Spleen (tissue), 11 donors: Measurements from ENCODE around the gene ACTMAP. TPM values are rescaled to one million over a fixed set of nuclear protein-coding genes. Genes with fewer than 3 reads are reported as not detected.
A peak's percentile ranks its signal among the peaks of the same experiment; 100 is the strongest.

Source experiments
- DNase-seq: peaks from one replicate; pipeline ENCODE4 v3.0.0-alpha.2; 2020
- H3K27ac ChIP-seq, 8 donors: fragments of 200-600 bp; sonication (generic) in 7 of 8; 1 replicate in 4 of 8; 2 replicates in 4 of 8; pipeline versions ENCODE4 v1.5.0 to v1.8.0; 2016 to 2021; ENCODE audit warnings: inconsistent platforms in 4 of 8, mild to moderate bottlenecking in 4 of 8, moderate library complexity in 1 of 8
- H3K27me3 ChIP-seq, 7 donors: fragments of 200-600 bp; sonication (generic) in 6 of 7; replicated peaks in 1 of 7; 1 replicate in 4 of 7; 2 replicates in 3 of 7; pipeline versions ENCODE4 v1.5.0 to v1.8.0; 2016 to 2021; ENCODE audit warnings: inconsistent platforms in 3 of 7, mild to moderate bottlenecking in 1 of 7
- H3K36me3 ChIP-seq, 6 donors: fragments of 200-600 bp; sonication (generic) in 5 of 6; 1 replicate in 4 of 6; 2 replicates in 2 of 6; pipeline versions ENCODE4 v1.5.0 to v1.8.0; 2016 to 2021; ENCODE audit warnings: inconsistent platforms in 2 of 6
- H3K4me1 ChIP-seq, 6 donors: fragments of 200-600 bp; sonication (generic) in 5 of 6; 1 replicate in 3 of 6; 2 replicates in 3 of 6; pipeline versions ENCODE4 v1.5.0 to v1.8.0; 2016 to 2021; ENCODE audit warnings: inconsistent platforms in 3 of 6
- H3K4me3 ChIP-seq, 8 donors: fragments of 200-600 bp; sonication (generic) in 7 of 8; 1 replicate in 4 of 8; 2 replicates in 4 of 8; pipeline versions ENCODE4 v1.5.0 to v1.8.0; 2016 to 2021; ENCODE audit warnings: inconsistent platforms in 4 of 8, mild to moderate bottlenecking in 4 of 8, moderate library complexity in 2 of 8
- H3K9me3 ChIP-seq, 8 donors: fragments of 200-600 bp; sonication (generic) in 7 of 8; 1 replicate in 4 of 8; 2 replicates in 4 of 8; pipeline versions ENCODE4 v1.5.0 to v1.8.0; 2016 to 2021; ENCODE audit warnings: inconsistent platforms in 4 of 8
- CTCF ChIP-seq, 11 experiments: fragments of 200-600 bp in 7 of 11; fragments of 450-650 bp in 4 of 11; sonication (generic) in 4 of 11; IDR thresholded peaks in 8 of 11; conservative IDR thresholded peaks in 3 of 11; 1 replicate in 7 of 11; 2 replicates in 4 of 11; pipeline versions ENCODE4 v1.4.0 to v1.8.0; 2016 to 2021; ENCODE audit warnings: antibody characterized with exemption in 11 of 11, inconsistent platforms in 4 of 11, mild to moderate bottlenecking in 1 of 11
- POLR2A ChIP-seq, 3 donors: fragments of 450-650 bp; IDR thresholded peaks; one replicate each; pipeline ENCODE4 v1.5.1; 2017; ENCODE audit warnings: antibody characterized with exemption in 3 of 3, mild to moderate bottlenecking in 1 of 3
- POLR2AphosphoS5 ChIP-seq, 3 donors: sonication (generic); formaldehyde crosslinking; IDR thresholded peaks; one replicate each; pipeline ENCODE4 v1.5.1; 2017; ENCODE audit warnings: antibody characterized with exemption in 3 of 3
- WGBS, 5 donors: extraction: QIAGEN DNeasy Blood & Tissue Kit in 3 of 5; methylation state at CpG; one replicate each; pipeline versions ENCODE4 v1.1.5 to v1.1.7; 2013 to 2018; 5-methylcytosine and 5-hydroxymethylcytosine counted together
- intact Hi-C: fragments of 100-400 bp; cut with DNase I; formaldehyde crosslinking; loops from one replicate; pipeline ENCODE4 v1.15.0; 2023; ENCODE audit warnings: low total_unique reads
- polyA plus RNA-seq, 3 donors: library from polyadenylated mRNA; stranded (reverse); fragments of 200-250 nt; gene quantifications; one replicate each; pipeline ENCODE4 v1.2.1, GENCODE V29; 2013
- total RNA-seq, 7 donors: library from RNA; depleted of rRNA in 3 of 7; stranded (reverse); fragments of >200 nt in 3 of 7; fragmentation: NEBNext Ultra II Directional in 4 of 7; extraction: Animal tissue kit (Norgen Biotek cat#: 25700) in 4 of 7; gene quantifications; one replicate each; pipeline versions ENCODE4 v1.1.0 to v1.2.1, GENCODE V29; 2016 to 2021
- donor health status: healthy with polysubstance abuse.
- donor health status: DM: no; HTN: no; CAD: no; lungs with moderate emphysema.
- donor health status: DM: no; HTN: no; CAD: no.
- donor health status: Bipolar disorder and iron deficiency.
- donor health status: healthy.
- donor health status: DM: no; HTN: no; CAD: no.
- donor health status: DM: yes; HTN: yes; CAD: no.

Gene ACTMAP
- total and polyA plus RNA-seq, 10 donors, result 5.2 to 16.2 (median 8.3) TPM

GRCh38 chr19:40777937-40778705 lies 27.8 kb upstream of the ACTMAP start, which contains the start of gene RAB4B:
Gene RAB4B (plus strand): TSS chr19:40778247. CDS start chr19:40778376, 129 bp downstream.
- peak; percentile 100 for DNase-seq
- peak within 1 kb of the TSS; percentile 94 to 100 (median 99) for H3K27ac ChIP-seq
- WGBS, 5 donors, result 0 to 3% (median 1%) methylated on average over 22 to 56 of the region's 56 CpGs
- peaks cover 0 to 37% (median 2%) of the 10 kb centered on the region in 6 donors for H3K36me3 ChIP-seq
- no peaks in the 10 kb centered on the region for H3K27me3 ChIP-seq
- peaks cover 10 to 64% (median 29%) of the 10 kb centered on the region in 6 donors for H3K4me1 ChIP-seq
- no peaks in the 10 kb centered on the region for H3K9me3 ChIP-seq
- H3K4me3 ChIP-seq, result peak within 1 kb of the TSS; percentile 58 to 90 (median 70)
- peak; percentile 95 to 98 (median 97) for TF ChIP-seq POLR2AphosphoS5 (IDR thresholded peaks at IDR 0.05)
- TF ChIP-seq CTCF (IDR thresholded peaks at IDR 0.05 in 8 of 11, conservative IDR thresholded peaks at IDR 0.05 in 3 of 11), result peak in 8 of 11 experiments; percentile 24 to 67 (median 38)
- TF ChIP-seq POLR2A (IDR thresholded peaks at IDR 0.05), result peak; percentile 44 to 54 (median 45)
- intact Hi-C loops, result no loop called here

GRCh38 chr19:40777645-40777936 lies 27.3 kb upstream of the ACTMAP start:
- TF ChIP-seq CTCF (IDR thresholded peaks at IDR 0.05 in 8 of 11, conservative IDR thresholded peaks at IDR 0.05 in 3 of 11) (no peak), POLR2A (IDR thresholded peaks at IDR 0.05) (peak in 1 of 3 donors; percentile 57), POLR2AphosphoS5 (IDR thresholded peaks at IDR 0.05) (no peak)
- H3K27ac ChIP-seq, result peak overlapping the region; percentile 94 to 100 (median 99)
- no peaks in the 10 kb centered on the region for H3K27me3 ChIP-seq
- H3K4me3 ChIP-seq, result peak overlapping the region; percentile 58 to 90 (median 70)
- 0 to 1% (median 0%) methylated on average over 10 of the region's 10 CpGs for WGBS, 5 donors
- intact Hi-C loops, result no loop called here
- no peak for DNase-seq
- H3K9me3 ChIP-seq, result no peaks in the 10 kb centered on the region
- peaks cover 0 to 32% (median 2%) of the 10 kb centered on the region in 6 donors for H3K36me3 ChIP-seq
- H3K4me1 ChIP-seq, result peaks cover 10 to 66% (median 29%) of the 10 kb centered on the region in 6 donors

GRCh38 chr19:40776932-40777644 lies 26.8 kb upstream of the ACTMAP start:
- H3K9me3 ChIP-seq, result no peaks in the 10 kb centered on the region
- H3K27ac ChIP-seq, result peak overlapping the region; percentile 94 to 100 (median 99)
- no peaks in the 10 kb centered on the region for H3K27me3 ChIP-seq
- H3K4me3 ChIP-seq, result peak overlapping the region; percentile 58 to 90 (median 70)
- DNase-seq, result peak; percentile 95
- H3K4me1 ChIP-seq, result peaks cover 10 to 66% (median 29%) of the 10 kb centered on the region in 6 donors
- intact Hi-C loops, result no loop called here
- WGBS, 5 donors, result 7 to 10% (median 8%) methylated on average over 11 to 13 of the region's 13 CpGs
- no peak for TF ChIP-seq POLR2A (IDR thresholded peaks at IDR 0.05)
- TF ChIP-seq POLR2AphosphoS5 (IDR thresholded peaks at IDR 0.05), result peak in 2 of 3 donors; percentile 16 to 83
- TF ChIP-seq CTCF (IDR thresholded peaks at IDR 0.05 in 8 of 11, conservative IDR thresholded peaks at IDR 0.05 in 3 of 11), result peak in 7 of 11 experiments; percentile 5 to 48 (median 27)
- H3K36me3 ChIP-seq, result peaks cover 0 to 28% (median under 1%) of the 10 kb centered on the region in 6 donors
